A673 (cell line): ENCODE measurements around the gene ASTN2.

ENCODE experiments used
- CTCF ChIP-seq: fragments of 300-800, 200-600 bp; sonication (generic); conservative IDR thresholded peaks from 2 replicates; pipeline ENCODE4 v1.5.1; 2017; ENCODE audit warnings: low read depth, mild to moderate bottlenecking, antibody characterized with exemption, low read length, moderate library complexity, mixed read lengths
- EZH2 ChIP-seq: fragments of 200-600 bp; sonication (generic); IDR thresholded peaks from 2 replicates; pipeline ENCODE4 v1.6.1; 2017; ENCODE audit warnings: borderline replicate concordance, low read depth, mild to moderate bottlenecking, mixed read lengths, antibody characterized with exemption, low read length; ENCODE audit not compliant: poor library complexity, severe bottlenecking

DNA sequence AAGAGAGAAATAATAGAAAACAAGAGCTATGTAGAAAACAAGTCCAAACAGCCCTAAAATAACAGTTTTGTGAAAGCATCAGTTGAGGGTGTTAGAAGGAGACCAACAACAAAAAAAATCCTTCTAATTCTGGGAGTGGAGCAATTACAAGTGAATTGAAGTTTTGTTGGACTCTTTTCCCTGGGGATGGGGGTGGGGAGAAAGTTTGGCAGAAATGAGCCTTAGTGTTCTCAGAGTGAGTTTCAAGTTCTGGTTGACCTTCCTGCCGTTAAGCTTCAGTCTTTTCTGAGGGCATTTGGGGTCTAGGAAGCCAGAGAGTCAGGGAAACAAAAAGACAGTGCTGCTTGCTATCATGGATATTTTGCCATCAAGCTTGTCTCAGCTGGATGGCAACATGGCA, 834.0 kb downstream of the ASTN2 start:
- TF ChIP-seq EZH2 = no peak
- no peak for TF ChIP-seq CTCF
